Left cardiac atrium (tissue), 4 donors: ENCODE results near the gene NOCT. TPM values are rescaled to one million over a fixed set of nuclear protein-coding genes. Genes with fewer than 3 reads are reported as not detected.
"Not testable (repeated sequence)": the region's sequence is repeated elsewhere in the genome, so short reads cannot be mapped to it uniquely, and the experiment has no call there.

Experiments
- ATAC-seq, 2 donors: fragments of 200-7000 bp; cut with Tn5 transposase; one replicate each; pipeline ENCODE4 v1.9.1; 2020; ENCODE audit warnings: mild to moderate bottlenecking in 2 of 2, moderate library complexity in 2 of 2
- DNase-seq: peaks from one replicate; pipeline ENCODE4 v3.0.0-alpha.2; 2020
- intact Hi-C, 2 donors: fragments of 100-400 bp; cut with DNase I; formaldehyde crosslinking; loops; one replicate each; pipeline versions ENCODE4 v1.14.1 to v1.15.1; 2022 to 2023
- long read RNA-seq: library from polyadenylated mRNA; unstranded; transcript quantifications from one replicate; pipeline ENCODE4 v2.0.0, GENCODE V29; 2021
- total RNA-seq, 2 donors: library from RNA; stranded (reverse); fragmentation: NEBNext Ultra II Directional; extraction: Animal tissue kit (Norgen Biotek cat#: 25700); gene quantifications; one replicate each; pipeline ENCODE4 v1.2.1, GENCODE V29; 2021
- donor health status: DM: no; HTN: yes; CAD: no.
- donor health status: DM: no; HTN: yes; CAD: no; lungs with severe emphysema.
- donor health status: DM: yes; HTN: yes; CAD: no.
- donor health status: Dilated cardiomyopathy.

Gene NOCT
- 10 to 100 TPM in 1 of 2 donors, 1 to 10 TPM in 1; 6.8 to 13.5 TPM for total RNA-seq
- long read RNA-seq = 0 reads

GRCh38 chr4:139015269-139015947 lies at the start of gene NOCT:
TSS of gene NOCT (plus strand) at chr4:139015781. CDS start at chr4:139015982, 201 bp downstream.
- ATAC-seq = peak; percentile 93 to 94
- DNase-seq = peak; percentile 93
- intact Hi-C loops = no loop called here

GRCh38 chr4:138967313-138967712 lies 48.3 kb upstream of the NOCT start:
- ATAC-seq (no peak), DNase-seq (no peak)
- intact Hi-C loops = no loop called here

GRCh38 chr4:138972956-138973801 lies 42.4 kb upstream of the NOCT start:
- no peak for DNase-seq
- intact Hi-C loops = no loop called here
- ATAC-seq = no peak

GRCh38 chr4:138975225-138975624 lies 40.4 kb upstream of the NOCT start:
- DNase-seq = no peak
- intact Hi-C loops = no loop called here
- ATAC-seq = no peak

- intact Hi-C loops = no loop called here
These were observed 39.1 kb upstream of the NOCT start for GRCh38 chr4:138976526-138976925.

GRCh38 chr4:138977524-138977923 lies 38.1 kb upstream of the NOCT start:
- no peak for ATAC-seq
- intact Hi-C loops = no loop called here
- DNase-seq = no peak

More at GRCh38 chr4:138976526-138976925, 39.1 kb upstream of the NOCT start:
- ATAC-seq (no peak), DNase-seq (no peak)

GRCh38 chr4:138978028-138978585 lies 37.5 kb upstream of the NOCT start:
- ATAC-seq = no peak
- no peak for DNase-seq
- intact Hi-C loops = no loop called here

- ATAC-seq (no peak), DNase-seq (no peak)
- intact Hi-C loops = no loop called here
These were observed 37.0 kb upstream of the NOCT start for GRCh38 chr4:138978600-138978999.

GRCh38 chr4:138979742-138980141 lies 35.8 kb upstream of the NOCT start:
- intact Hi-C loops = no loop called here
- ATAC-seq (no peak), DNase-seq (no peak)

GRCh38 chr4:138981930-138982390 lies 33.6 kb upstream of the NOCT start:
- peak; percentile 35 for DNase-seq
- intact Hi-C loops = no loop called here
- peak; percentile 83 to 96 for ATAC-seq

GRCh38 chr4:138982754-138983153 lies 32.8 kb upstream of the NOCT start:
- ATAC-seq = no peak
- intact Hi-C loops = no loop called here
- no peak for DNase-seq

GRCh38 chr4:138983690-138984089 lies 31.9 kb upstream of the NOCT start:
- intact Hi-C loops = no loop called here
- no peak for DNase-seq
- ATAC-seq = no peak

GRCh38 chr4:138984647-138985046 lies 30.9 kb upstream of the NOCT start:
- DNase-seq = no peak
- intact Hi-C loops = no loop called here
- ATAC-seq = no peak

- ATAC-seq = no peak
- intact Hi-C loops = no loop called here
- DNase-seq = no peak
These were observed 22.9 kb upstream of the NOCT start for GRCh38 chr4:138992676-138993075.

GRCh38 chr4:138996090-138996489 lies 19.5 kb upstream of the NOCT start:
- ATAC-seq (no peak), DNase-seq (no peak)
- intact Hi-C loops = no loop called here

GRCh38 chr4:138999666-139000065 lies 15.9 kb upstream of the NOCT start:
- intact Hi-C loops = no loop called here
- DNase-seq = no peak
- no peak for ATAC-seq

GRCh38 chr4:139000134-139000533 lies 15.4 kb upstream of the NOCT start:
- ATAC-seq, intact Hi-C loops, DNase-seq: not testable (repeated sequence)

GRCh38 chr4:139001430-139001829 lies 14.2 kb upstream of the NOCT start:
- ATAC-seq, intact Hi-C loops, DNase-seq: not testable (repeated sequence)

- intact Hi-C loops, DNase-seq, ATAC-seq: not testable (repeated sequence)
These were observed 11.9 kb upstream of the NOCT start for GRCh38 chr4:139003668-139004067.

- DNase-seq (no peak), ATAC-seq (no peak)
These were observed 9.8 kb upstream of the NOCT start for GRCh38 chr4:139005774-139006173.

More at GRCh38 chr4:139005774-139006173, 9.8 kb upstream of the NOCT start:
- intact Hi-C loops = no loop called here
